ENCODE data around the gene SIGLEC9.
"Not testable (repeated sequence)": the region's sequence is repeated elsewhere in the genome, so short reads cannot be mapped to it uniquely, and the experiment has no call there.

The SIGLEC9 gene

DNA sequence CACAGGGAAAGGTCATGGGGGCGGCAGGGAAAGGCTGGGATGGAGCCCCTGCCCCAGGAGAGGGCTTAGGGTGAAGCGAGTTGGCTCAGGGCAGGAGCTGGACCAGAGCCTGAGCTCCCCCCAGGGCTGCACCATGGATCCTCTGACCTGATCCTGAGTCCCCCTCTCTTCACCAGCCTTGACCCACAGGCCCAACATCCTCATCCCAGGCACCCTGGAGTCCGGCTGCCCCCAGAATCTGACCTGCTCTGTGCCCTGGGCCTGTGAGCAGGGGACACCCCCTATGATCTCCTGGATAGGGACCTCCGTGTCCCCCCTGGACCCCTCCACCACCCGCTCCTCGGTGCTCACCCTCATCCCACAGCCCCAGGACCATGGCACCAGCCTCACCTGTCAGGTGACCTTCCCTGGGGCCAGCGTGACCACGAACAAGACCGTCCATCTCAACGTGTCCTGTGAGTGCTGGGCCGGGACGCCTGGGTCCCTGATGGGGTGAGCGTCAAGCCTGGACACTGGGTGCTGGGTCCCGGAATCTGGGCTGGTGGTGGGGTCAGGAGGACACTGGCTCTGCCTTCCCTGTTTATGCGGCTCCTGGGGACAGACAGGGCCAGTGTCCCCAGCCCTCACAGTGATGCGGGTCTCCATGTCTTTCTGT is 842 bp downstream of the SIGLEC9 start:
- no peak for DNase-seq

DNA sequence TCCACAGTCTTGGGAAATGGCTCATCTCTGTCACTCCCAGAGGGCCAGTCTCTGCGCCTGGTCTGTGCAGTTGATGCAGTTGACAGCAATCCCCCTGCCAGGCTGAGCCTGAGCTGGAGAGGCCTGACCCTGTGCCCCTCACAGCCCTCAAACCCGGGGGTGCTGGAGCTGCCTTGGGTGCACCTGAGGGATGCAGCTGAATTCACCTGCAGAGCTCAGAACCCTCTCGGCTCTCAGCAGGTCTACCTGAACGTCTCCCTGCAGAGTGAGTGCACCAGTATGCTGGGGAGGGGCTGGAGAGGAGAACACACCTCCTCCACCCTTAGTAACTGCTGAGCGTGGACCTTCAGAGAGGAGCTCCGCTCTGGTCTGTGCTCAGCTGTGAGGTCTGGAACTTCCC is 2.3 kb downstream of the SIGLEC9 start:
- no peak for DNase-seq

DNA sequence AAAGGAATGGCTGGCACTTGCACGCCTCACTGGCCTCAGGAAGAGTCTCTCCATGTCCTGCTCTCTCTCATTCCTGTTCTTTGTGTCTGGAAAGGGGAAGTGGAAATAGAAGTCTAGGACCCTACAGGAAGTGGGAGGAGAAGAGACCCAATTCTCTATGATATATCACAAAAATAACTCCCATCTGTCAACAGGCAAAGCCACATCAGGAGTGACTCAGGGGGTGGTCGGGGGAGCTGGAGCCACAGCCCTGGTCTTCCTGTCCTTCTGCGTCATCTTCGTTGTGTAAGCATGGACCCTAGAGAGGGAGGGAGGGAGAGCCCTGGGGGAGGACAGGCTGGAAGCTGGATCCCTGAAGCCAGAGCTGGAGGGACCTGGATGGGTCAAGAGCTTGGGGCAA is 3.0 kb downstream of the SIGLEC9 start:
- no peak for DNase-seq

DNA sequence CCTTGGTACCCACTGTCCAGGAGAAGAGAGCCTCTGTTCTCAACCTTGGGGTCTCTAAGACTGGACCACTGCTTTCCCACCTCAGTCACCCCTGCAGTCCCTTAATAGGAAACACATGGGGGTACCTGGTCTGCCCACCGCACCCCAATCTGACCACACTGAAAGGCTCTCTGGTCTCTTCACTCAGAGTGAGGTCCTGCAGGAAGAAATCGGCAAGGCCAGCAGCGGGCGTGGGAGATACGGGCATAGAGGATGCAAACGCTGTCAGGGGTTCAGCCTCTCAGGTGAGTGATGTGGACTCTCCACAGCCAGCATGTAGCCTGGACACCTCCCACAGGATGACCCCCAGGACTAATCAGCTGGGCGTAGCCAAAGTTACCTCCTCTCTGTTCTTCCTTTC is 3.5 kb downstream of the SIGLEC9 start:
- DNase-seq = no peak

DNA sequence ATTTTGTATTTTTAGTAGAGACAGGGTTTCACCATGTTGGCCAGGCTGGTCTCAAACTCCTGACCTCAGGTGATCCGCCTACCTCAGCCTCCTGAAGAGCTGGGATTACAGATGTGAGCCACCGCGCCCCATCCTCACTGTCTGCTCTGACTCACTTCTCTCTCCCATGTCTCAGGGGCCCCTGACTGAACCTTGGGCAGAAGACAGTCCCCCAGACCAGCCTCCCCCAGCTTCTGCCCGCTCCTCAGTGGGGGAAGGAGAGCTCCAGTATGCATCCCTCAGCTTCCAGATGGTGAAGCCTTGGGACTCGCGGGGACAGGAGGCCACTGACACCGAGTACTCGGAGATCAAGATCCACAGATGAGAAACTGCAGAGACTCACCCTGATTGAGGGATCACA is 5.0 kb downstream of the SIGLEC9 start:
- no peak for DNase-seq

DNA sequence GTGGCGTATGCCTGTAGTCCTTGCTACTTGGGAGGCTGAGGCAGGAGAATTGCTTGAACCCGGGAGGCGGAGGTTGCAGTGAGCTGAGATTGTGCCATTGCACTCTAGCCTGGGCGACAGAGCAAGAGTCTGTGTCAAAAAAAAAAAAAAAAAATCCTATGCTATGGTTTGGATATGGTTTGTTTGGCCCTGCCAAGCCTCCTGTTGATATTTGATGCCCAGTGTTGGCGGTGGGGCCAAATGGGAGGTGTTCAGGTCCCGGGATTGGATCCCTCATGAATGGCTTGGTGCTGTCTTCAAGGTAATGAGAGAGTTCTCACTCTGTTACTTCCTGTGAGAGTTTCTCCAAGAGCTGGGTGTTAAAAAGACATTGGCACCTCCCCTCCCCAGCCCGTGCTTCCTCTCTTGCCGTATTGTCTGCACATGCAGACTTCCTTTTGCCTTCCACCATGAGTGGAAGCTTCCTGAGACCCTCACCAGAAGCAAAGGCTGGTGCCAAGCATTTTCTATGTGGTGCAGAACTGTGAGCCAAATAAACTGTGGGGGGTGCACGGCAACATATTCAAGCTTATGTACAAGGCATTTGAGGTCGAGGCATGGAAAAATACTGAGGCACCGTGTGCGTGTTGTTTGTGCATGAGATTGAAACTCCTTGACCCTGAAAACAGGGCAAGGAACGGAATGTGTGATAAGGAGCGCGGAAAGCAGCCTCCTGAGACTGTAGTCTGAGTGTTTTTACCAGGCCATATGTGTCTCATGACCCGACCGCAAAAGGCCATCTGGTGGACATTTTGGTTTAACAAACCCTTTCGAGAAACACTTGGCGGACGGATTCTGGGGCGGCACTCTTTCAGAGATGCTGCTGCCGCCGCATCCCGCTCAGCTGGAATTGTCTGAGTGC is 7.3 kb downstream of the SIGLEC9 start:
- no peak for DNase-seq

DNA sequence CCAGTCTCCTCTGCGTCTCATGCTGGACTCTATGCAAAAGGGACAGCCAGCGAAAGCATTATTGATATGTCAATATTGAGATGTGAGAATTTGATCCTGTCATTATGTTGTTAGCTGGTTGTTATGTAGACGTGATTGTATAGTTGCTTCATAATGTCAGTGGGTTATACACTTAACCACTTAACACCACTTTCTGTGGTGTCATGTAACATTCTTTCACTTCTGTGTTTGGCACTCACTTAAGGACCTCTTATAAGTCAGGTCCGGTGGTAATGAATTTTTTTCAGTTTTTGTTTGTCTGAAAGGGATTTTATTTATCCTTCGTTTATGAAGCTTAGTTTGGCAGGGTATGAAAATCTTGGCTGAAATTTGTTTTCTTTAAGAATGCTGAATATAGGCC is 10.3 kb downstream of the SIGLEC9 start:
- peak; percentile 84 for DNase-seq

DNA sequence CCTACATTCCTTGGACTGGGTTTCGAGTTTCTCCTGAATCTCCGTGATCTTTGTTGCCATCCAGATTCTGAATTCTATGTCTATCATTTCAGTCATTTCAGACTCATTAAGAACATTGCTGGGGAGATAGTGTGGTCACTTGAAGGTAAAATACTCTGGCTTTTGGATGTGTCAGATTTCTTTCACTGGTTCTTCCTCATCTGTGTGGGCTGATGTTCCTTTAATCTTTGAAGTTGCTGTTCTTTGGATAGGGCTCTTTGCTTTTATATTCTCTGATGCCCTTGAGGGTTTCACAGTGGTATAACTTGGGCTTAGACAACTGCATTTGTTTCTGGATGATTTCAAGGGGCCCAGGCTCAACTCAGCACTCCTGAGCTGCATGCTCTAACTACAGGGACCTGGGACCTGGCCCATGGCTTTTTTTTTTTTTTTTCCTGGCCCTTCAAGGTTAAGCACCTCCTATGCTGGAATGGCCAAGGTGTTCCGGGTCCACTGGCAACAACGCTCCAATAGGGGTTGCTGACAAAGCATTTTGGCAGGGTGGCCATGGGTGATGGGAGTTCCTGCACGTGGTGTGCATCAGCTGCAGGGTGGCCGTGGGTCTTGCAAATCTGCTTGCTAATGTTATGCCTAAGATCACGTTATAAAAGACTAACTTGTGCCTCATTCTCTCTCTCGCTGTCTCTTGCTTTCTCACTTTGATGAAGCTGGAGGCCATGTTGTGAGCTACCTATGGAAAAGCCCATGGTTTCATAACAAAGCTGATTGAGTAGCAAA is 11.5 kb downstream of the SIGLEC9 start:
- no peak for DNase-seq

DNA sequence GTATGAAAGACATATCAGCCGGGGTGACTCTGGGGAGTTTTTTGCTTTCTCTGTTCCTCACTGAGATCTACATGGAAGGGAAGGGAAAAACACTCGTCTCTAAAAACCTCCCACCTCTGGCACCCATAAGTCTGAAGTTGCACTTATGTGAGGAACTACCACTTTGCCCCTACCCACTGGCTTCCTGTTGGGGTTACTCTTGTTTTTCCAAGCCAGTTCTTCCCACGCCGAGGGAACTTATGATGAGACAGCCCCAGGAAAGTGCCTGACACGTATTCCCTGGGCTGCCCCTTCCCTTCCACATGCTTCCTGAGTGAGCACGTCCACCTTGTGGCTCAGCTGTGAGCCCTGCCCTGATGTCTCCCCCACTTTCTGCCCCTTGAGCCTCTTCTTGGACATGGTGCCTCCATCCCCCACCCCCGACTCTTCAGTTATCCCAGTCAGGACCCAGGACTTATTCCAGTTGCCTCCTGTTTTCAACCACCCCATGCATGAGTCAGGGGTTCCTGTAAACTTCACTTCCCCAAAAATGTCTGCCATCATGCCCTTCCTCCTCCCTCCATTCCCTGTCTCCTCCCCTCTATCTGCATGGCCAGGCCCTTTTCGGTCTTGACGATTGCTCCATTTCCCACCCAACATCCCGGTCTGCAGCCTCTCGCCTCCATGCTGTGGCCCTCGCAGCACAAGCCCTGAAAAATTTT is 12.3 kb downstream of the SIGLEC9 start:
- no peak for DNase-seq

DNA sequence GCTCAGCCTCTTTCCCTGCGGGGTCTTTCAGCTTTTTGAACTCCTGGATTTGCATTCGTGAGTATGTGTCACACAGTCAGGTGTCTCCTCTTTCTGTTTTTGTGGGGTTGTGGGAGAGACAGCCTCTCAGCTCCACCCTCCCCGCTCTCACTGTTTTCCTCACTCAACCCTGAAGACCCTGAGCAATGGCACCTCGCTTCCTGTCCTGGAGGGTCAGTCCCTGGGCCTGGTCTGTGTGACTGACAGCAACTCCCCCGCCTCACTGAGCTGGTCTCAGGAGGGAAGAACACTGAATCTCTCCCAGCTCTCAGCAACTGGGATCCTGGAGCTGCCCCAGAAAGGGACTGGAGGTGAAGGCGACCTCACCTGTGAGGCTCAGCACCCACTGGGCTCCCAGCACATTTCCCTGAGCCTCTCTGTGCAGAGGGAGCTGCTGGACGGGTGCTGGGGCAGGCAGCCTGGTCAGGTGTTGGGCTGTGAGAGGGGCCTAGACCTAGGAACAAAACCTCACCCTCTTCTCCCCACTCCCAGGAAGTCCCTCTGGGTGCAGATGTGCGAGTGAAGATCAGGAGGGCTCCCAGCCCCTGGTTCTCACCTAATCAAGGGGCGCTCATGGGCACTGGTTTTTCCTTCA is 13.2 kb downstream of the SIGLEC9 start:
- DNase-seq = no peak

DNA sequence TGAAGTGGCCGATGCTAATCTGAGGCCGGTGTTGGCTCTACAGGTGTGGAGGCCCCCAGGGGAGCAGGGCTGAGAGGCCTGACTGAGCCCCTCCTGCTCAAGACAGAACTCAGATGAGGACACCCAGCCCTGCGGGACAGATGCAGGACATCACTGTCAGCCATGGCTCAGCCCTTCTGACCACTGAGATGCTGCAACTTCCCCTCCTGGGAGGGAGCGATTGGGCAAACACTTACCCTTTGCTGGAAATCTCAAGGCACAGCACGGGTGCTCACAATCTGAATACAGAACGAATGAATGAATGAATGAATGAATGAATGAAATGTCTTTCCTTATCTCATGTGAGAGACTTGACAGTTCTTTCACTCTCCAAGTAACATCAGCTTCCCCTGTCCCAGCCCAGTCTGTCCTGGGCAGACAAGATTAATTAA is 13.9 kb downstream of the SIGLEC9 start:
- DNase-seq = no peak

DNA sequence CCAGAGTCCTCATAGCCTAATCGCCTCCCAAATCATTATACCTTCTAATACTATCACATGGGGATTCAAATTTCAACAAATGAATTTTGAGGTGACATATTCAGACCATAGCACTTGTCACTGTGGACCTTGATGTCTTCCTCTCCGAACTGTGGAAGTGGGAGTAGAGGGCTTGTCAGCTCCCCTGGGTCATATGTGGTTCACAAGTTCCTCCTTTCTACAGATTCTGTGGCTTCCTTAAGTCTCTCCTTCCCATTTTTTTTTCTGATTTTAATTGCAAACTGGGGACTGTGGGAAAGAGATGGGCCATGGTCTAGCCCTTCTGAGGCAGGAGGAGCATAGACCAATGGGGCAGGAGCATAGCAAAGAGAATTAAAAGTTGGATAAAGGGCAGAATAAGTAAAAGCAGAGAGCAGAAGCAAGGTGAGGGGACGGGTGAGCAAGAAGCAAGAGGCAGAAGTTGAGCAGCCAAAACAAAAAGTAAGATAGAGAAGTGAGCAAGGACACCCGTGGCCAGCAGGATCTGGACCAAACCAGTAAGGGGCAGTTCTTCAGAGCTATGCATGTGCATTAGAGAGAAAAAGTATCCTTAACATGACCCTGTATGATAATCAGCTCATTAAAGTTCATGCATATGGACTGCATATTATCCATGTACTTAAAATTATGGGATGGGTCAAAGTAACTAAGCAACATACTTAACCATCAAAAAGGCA is 14.8 kb downstream of the SIGLEC9 start:
- no peak for DNase-seq

DNA sequence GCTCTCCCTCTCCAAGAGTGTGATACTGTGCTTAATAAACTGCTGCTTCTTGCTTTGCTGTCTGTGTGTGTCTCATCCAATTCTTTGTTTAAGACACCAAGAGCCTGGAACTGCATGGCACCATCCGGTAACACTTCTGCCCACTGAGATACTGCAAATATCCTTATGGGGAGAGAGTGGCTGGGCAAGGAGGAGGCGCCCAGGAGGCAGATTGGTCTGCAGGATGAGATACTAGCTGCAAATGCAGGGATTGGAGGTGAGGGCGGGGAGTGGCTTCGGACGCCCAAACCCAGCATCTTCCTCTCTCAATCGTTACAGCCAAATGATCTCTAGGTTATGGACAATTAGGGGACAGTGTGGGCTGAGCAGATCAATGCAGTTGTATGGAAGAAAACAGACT is 15.7 kb downstream of the SIGLEC9 start:
- no peak for DNase-seq

DNA sequence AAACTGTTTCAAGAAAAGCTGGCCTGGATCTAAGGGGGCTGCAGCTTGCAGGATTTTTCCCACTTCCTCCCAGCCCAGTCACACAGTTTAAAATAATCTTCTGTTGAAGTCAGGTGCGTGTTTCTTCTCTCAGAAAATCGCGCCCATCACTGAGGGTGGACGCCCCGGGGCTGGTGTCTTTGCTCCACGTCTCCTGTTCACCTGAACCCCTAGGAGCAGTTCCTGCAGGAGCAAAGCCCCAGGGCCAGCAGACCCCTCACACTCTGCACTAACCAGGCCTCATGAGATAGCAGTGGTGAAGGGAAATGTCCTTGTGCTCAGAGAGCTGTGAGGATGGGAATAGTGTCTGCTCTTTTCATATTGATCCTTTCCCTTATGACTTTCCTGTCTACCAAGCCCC is 16.5 kb downstream of the SIGLEC9 start:
- DNase-seq = no peak

DNA sequence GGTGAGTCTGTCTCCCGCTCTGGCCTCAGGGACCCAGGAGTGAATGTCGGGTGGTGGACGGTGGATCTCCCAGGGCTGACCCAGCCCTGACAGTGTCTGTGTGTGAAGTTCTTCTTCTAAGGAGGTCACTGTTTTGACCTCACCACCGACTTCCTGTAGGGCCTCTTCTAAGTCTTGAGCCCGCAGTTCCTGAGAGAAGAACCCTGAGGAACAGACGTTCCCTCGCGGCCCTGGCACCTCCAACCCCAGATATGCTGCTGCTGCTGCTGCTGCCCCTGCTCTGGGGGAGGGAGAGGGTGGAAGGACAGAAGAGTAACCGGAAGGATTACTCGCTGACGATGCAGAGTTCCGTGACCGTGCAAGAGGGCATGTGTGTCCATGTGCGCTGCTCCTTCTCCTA is 17.4 kb downstream of the SIGLEC9 start, which contains the start of gene SIGLEC7:
Gene SIGLEC7 (plus strand): TSS at position 183 of the 400 bp plus-strand sequence. CDS start 69 bp downstream, at position 252.
- no peak for DNase-seq

DNA sequence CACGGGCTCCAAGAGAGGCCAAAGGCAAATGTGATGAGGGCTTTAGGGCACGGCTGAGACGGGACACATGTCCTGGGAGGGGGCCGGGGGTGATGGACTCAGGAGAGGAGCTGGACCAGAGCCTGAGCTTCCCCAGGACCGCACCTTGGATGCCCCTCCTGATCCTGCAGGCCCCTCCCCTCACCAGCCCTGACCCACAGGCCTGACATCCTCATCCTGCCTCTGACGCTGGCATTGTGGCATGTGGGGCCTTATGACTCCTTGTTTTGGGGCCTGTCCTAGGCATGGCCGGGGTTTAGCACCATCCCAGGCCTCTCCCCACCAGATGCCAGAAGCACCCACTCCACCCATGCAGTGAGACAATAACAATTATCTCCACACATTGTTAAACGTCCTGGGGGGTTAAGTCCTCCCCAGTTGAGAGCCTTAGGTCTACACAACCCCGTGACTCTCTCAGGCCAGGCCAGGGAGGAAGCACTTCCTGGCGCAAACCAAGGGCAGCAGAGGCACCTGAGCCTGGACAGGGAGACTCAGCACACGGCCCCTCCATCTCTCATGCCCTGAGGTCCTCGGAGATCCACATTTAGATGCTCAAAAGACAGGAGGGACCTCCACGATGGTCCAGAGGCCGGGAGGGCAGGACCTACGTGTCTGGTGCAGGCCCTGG is 18.2 kb downstream of the SIGLEC9 start:
- not testable (repeated sequence) for DNase-seq

DNA sequence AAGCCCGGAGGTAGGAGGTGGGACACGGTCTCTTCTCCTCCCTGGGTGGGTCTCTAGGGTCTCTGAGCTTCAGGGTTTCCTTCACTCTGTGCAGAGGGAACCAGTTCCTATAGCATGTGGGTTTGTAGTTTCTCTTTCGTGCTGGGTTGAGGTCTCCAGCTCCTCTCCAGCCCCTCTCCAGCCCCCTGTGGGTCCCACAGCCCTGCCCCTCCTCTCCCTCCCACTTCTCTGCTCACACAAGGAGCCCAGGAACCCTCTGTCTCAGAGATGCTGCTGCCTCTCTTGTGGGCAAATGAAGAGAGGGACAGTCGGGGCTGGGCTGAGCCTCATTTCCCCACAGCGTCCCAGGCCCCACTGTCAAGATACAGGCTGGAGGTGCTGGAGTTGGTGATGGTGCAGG is 18.8 kb downstream of the SIGLEC9 start:
- DNase-seq = no peak

DNA sequence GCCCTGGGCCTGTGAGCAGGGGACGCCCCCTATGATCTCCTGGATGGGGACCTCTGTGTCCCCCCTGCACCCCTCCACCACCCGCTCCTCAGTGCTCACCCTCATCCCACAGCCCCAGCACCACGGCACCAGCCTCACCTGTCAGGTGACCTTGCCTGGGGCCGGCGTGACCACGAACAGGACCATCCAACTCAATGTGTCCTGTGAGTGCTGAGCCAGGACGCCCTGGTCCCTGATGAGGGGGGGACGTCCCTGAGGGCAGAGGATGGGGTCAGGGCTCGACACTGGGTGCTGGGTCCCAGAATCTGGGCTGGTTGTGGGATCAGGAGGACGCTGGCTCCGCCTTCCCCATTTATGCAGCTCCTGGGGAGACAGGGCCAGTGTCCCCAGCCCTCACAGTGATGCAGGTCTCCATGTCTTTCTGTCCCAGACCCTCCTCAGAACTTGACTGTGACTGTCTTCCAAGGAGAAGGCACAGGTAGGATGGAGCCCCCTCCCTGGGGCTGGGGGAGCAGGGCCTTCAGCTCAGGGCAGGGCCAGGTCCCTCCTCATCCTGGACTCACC is 19.9 kb downstream of the SIGLEC9 start:
- DNase-seq = no peak

DNA sequence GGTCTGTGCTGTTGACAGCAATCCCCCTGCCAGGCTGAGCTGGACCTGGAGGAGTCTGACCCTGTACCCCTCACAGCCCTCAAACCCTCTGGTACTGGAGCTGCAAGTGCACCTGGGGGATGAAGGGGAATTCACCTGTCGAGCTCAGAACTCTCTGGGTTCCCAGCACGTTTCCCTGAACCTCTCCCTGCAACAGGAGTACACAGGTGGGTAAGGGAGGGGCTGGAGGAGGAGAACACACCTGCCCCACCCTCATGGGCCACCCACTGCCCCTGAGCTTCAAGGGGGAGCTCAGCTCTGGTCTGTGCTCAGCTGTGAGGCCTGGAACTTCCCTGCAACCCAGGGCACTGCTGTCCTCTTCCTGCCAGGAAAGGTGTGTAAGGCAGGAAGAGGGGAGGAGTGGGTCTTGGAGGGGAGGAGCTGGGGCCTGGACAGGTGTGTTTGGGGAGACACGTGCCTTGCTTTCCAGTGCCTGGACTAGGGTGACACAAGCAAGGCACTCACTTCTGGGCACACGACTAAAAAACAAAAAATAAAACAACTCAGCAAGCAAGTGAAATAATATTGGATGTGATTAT is 21.3 kb downstream of the SIGLEC9 start:
- DNase-seq = no peak

DNA sequence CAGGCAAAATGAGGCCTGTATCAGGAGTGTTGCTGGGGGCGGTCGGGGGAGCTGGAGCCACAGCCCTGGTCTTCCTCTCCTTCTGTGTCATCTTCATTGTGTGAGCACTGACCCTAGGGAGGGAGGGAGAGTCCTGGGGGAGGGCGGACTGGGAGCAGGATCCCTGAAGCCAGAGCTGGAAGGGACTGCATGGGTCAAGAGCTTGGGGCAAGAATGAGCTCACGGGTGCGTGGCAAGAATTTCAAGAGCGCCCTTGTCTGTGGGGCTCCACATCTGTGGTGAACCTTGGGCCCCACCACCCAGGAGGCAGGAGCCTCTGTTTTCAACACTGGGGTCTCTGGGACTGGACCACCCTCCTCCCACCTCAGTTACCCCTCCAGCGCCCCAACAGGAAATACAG is 22.0 kb downstream of the SIGLEC9 start:
- DNase-seq = no peak

Data from NCI-H748 treated with DMSO at 0.1 percent for 48 hours (cell line).